HFFc6 (cell line): ENCODE results near the gene ADAMTSL5. TPM values are rescaled to one million over a fixed set of nuclear protein-coding genes. Genes with fewer than 3 reads are reported as not detected.
"Not testable (repeated sequence)": the region's sequence is repeated elsewhere in the genome, so short reads cannot be mapped to it uniquely, and the experiment has no call there.

Source experiments
- DNase-seq: peaks from one replicate; pipeline ENCODE4 v3.0.0-alpha.2; 2018
- H3K27ac Mint-ChIP-seq: 2 replicates; pipeline ENCODE4 v1.8.0; 2020; ENCODE audit warnings: mild to moderate bottlenecking, mixed read lengths
- H3K27me3 Mint-ChIP-seq: 2 replicates; pipeline ENCODE4 v1.8.0; 2021; ENCODE audit warnings: mild to moderate bottlenecking, moderate library complexity, mixed read lengths; ENCODE audit not compliant: insufficient read depth
- H3K36me3 Mint-ChIP-seq: 2 replicates; pipeline ENCODE4 v1.8.0; 2021; ENCODE audit warnings: low read depth, mixed read lengths
- H3K4me1 Mint-ChIP-seq: 2 replicates; pipeline ENCODE4 v1.8.0; 2020; ENCODE audit warnings: low read depth, mixed read lengths
- H3K4me3 Mint-ChIP-seq: 2 replicates; pipeline ENCODE4 v1.8.0; 2020; ENCODE audit warnings: mild to moderate bottlenecking, moderate library complexity, mixed read lengths
- H3K9me3 Mint-ChIP-seq: 2 replicates; pipeline ENCODE4 v1.8.0; 2020; ENCODE audit warnings: mild to moderate bottlenecking, mixed read lengths
- total RNA-seq, 6 experiments: library from RNA; stranded (reverse); fragmentation: NEBNext Ultra II Directional; extraction: Animal tissue kit (Norgen Biotek cat#: 25700); gene quantifications; 2 replicates in 1 of 6; 3 replicates in 5 of 6; pipeline ENCODE4 v1.2.3, GENCODE V29; 2021
- TF ChIP-seq, protein P1 (sequence below): fragments of 200-600 bp; sonication (generic); IDR thresholded peaks from 2 replicates; pipeline ENCODE4 v1.5.0; 2021; ENCODE audit warnings: antibody characterized with exemption, mild to moderate bottlenecking

The ADAMTSL5 gene
- total RNA-seq, 6 experiments from 2014 or later, result 14.9 to 20.5 (median 16.2) TPM

- no peak for DNase-seq
- Mint-ChIP-seq H3K27me3 (peaks cover 15% of the 10 kb centered on the region), H3K27ac (no peak within 1 kb of the TSS), H3K4me1 (no peaks in the 10 kb centered on the region; the same call in 1 of the 2 replicates), H3K36me3 (no peaks in the 10 kb centered on the region), H3K4me3 (no peak within 1 kb of the TSS), H3K9me3 (peaks cover 7% of the 10 kb centered on the region)
- TF ChIP-seq, protein P1, sequence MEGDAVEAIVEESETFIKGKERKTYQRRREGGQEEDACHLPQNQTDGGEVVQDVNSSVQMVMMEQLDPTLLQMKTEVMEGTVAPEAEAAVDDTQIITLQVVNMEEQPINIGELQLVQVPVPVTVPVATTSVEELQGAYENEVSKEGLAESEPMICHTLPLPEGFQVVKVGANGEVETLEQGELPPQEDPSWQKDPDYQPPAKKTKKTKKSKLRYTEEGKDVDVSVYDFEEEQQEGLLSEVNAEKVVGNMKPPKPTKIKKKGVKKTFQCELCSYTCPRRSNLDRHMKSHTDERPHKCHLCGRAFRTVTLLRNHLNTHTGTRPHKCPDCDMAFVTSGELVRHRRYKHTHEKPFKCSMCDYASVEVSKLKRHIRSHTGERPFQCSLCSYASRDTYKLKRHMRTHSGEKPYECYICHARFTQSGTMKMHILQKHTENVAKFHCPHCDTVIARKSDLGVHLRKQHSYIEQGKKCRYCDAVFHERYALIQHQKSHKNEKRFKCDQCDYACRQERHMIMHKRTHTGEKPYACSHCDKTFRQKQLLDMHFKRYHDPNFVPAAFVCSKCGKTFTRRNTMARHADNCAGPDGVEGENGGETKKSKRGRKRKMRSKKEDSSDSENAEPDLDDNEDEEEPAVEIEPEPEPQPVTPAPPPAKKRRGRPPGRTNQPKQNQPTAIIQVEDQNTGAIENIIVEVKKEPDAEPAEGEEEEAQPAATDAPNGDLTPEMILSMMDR, result no peak
Observed at GRCh38 chr19:1523412-1524286, 10.8 kb upstream of the ADAMTSL5 start, which contains the start of gene PLK5. TSS of gene PLK5 (plus strand) at chr19:1524077. CDS start at chr19:1526997, 2,920 bp downstream.

GRCh38 chr19:1522838-1523237 lies 10.0 kb upstream of the ADAMTSL5 start:
- Mint-ChIP-seq H3K4me3 (no peak overlapping the region), H3K27me3 (peaks cover 15% of the 10 kb centered on the region), H3K36me3 (no peaks in the 10 kb centered on the region), H3K4me1 (no peaks in the 10 kb centered on the region; the same call in 1 of the 2 replicates), H3K9me3 (peaks cover 7% of the 10 kb centered on the region), H3K27ac (no peak overlapping the region)
- TF ChIP-seq, protein P1, result no peak
- no peak for DNase-seq

DNA sequence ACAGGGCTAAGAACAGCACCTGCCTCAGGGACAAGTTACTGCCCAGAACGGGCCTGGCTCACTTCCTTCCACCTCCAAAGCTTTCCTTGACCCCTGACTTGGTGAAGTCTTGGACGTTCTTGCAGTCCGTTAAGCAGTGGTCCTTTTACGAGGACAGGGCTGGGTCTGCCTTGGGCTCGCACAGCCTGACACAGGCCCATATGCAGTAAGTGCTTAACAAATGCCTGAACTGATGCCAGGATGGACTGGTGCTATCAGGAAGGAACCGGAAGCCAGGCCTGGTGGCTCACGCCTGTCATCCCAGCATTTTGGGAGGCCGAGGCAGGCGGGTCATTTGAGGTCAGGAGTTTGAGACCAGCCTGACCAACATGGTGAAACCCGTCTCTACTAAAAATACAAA lies 9.2 kb upstream of the ADAMTSL5 start:
- peaks cover 15% of the 10 kb centered on the region for H3K27me3 Mint-ChIP-seq
- no peaks in the 10 kb centered on the region; the same call in 1 of the 2 replicates for H3K4me1 Mint-ChIP-seq
- H3K4me3 Mint-ChIP-seq, result no peak overlapping the region
- no peak overlapping the region for H3K27ac Mint-ChIP-seq
- peaks cover 7% of the 10 kb centered on the region for H3K9me3 Mint-ChIP-seq
- no peaks in the 10 kb centered on the region for H3K36me3 Mint-ChIP-seq
- DNase-seq, result no peak
- TF ChIP-seq, protein P1, result no peak

GRCh38 chr19:1521636-1522035 lies 8.8 kb upstream of the ADAMTSL5 start:
- no peak for DNase-seq
- Mint-ChIP-seq H3K27ac (no peak overlapping the region), H3K4me3 (no peak overlapping the region), H3K9me3 (peaks cover 7% of the 10 kb centered on the region), H3K27me3 (peaks cover 15% of the 10 kb centered on the region), H3K36me3 (no peaks in the 10 kb centered on the region), H3K4me1 (no peaks in the 10 kb centered on the region; the same call in 1 of the 2 replicates)
- TF ChIP-seq, protein P1, result no peak

GRCh38 chr19:1520203-1520780 lies 7.5 kb upstream of the ADAMTSL5 start:
- Mint-ChIP-seq H3K4me1 (no peaks in the 10 kb centered on the region; the same call in 1 of the 2 replicates), H3K27me3 (peaks cover 13% of the 10 kb centered on the region), H3K36me3 (no peaks in the 10 kb centered on the region), H3K9me3 (peaks cover 7% of the 10 kb centered on the region), H3K4me3 (no peak overlapping the region), H3K27ac (no peak overlapping the region)
- TF ChIP-seq, protein P1, result no peak
- no peak for DNase-seq

- not testable (repeated sequence) for H3K4me1 Mint-ChIP-seq, H3K27ac Mint-ChIP-seq, H3K9me3 Mint-ChIP-seq, H3K4me3 Mint-ChIP-seq, H3K36me3 Mint-ChIP-seq, DNase-seq
- peaks cover 13% of the 10 kb centered on the region for H3K27me3 Mint-ChIP-seq
Observed at GRCh38 chr19:1519802-1520201, 7.0 kb upstream of the ADAMTSL5 start.
